HCT116 (cell line): ENCODE results near the gene SBNO2. TPM values are rescaled to one million over a fixed set of nuclear protein-coding genes. Genes with fewer than 3 reads are reported as not detected.

Experiments used
- ATF3 ChIP-seq: IDR thresholded peaks from 2 replicates; pipeline ENCODE4 v1.6.1; 2012
- EGR1 ChIP-seq: IDR thresholded peaks from 2 replicates; pipeline ENCODE4 v1.6.1; 2012; ENCODE audit warnings: low read depth
- ELF1 ChIP-seq: IDR thresholded peaks from 2 replicates; pipeline ENCODE4 v1.6.1; 2012; ENCODE audit warnings: low read depth, borderline replicate concordance
- JUND ChIP-seq: IDR thresholded peaks from 2 replicates; pipeline ENCODE4 v1.6.1; 2012
- REST ChIP-seq: IDR thresholded peaks from 2 replicates; pipeline ENCODE4 v1.6.1; 2012; ENCODE audit warnings: low read depth
- SP1 ChIP-seq: IDR thresholded peaks from 2 replicates; pipeline ENCODE4 v1.6.1; 2012; ENCODE audit warnings: low read depth
- TCF7L2 ChIP-seq: IDR thresholded peaks from 2 replicates; pipeline ENCODE4 v1.7.0; 2011; ENCODE audit warnings: borderline replicate concordance, inconsistent platforms; ENCODE audit not compliant: insufficient read depth, insufficient read length; ENCODE audit errors: extremely low read depth
- YY1 ChIP-seq: IDR thresholded peaks from 2 replicates; pipeline ENCODE4 v1.6.1; 2011; ENCODE audit warnings: low read length, low read depth, moderate library complexity, mild to moderate bottlenecking; ENCODE audit not compliant: insufficient replicate concordance; ENCODE audit errors: extremely low read depth
- ZFX ChIP-seq: fragments of 450-650 bp; IDR thresholded peaks from 2 replicates; pipeline ENCODE4 v1.6.1; 2017
- ZNF274 ChIP-seq: fragments of 200-500 bp; sonication (Bioruptor generic); IDR thresholded peaks from 2 replicates; pipeline ENCODE4 v1.6.1; 2014; ENCODE audit warnings: mild to moderate bottlenecking, low read depth, low read length, inconsistent platforms
- total RNA-seq: library from RNA; stranded (reverse); gene quantifications from one replicate; pipeline ENCODE4 v1.2.1, GENCODE V29; 2021; ENCODE audit not compliant: unreplicated experiment

SBNO2 gene
- total RNA-seq, 1 experiment from 2014 or later: 66.4 TPM

- TF ChIP-seq ELF1: no peak
- no peak for TF ChIP-seq ZFX
- no peak for TF ChIP-seq ZNF274
- TF ChIP-seq ATF3: no peak
- TF ChIP-seq REST: no peak
- TF ChIP-seq SP1: no peak
- no peak for TF ChIP-seq TCF7L2
- TF ChIP-seq YY1: no peak
- TF ChIP-seq JUND: no peak
- TF ChIP-seq EGR1: no peak
- TF ChIP-seq, all 23 proteins: peak for 0
Measured at GRCh38 chr19:1068009-1069001, 105.8 kb downstream of the SBNO2 start (continued).
